HG03457 (cell line): ENCODE data around the gene IL4.
"Not testable (repeated sequence)": the region's sequence is repeated elsewhere in the genome, so short reads cannot be mapped to it uniquely, and the experiment has no call there.

Experiments
- ATAC-seq: cut with Tn5 transposase; IDR thresholded peaks from one replicate; pipeline ENCODE4 v1.9.1; 2021; ENCODE audit warnings: moderate number of reproducible peaks; ENCODE audit not compliant: unreplicated experiment

Gene IL4

DNA sequence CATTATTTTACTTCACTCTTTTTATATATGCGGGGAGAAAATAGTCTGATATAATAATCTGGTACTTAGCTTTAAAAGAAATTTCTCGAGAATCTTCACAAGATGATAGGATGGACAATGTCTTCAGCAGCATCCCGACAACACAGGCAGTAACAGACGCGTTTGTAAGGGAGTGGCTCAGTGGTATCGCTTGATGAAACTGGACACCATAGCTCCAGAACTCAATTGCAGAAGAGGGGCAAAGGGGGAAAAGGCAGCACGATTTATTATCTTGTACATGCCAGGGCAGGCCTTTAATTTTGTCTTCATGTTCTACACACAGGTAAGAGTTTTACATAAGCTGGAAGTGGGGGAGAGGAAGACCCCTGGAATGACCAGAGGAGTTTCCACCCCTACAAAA is 15.7 kb downstream of the IL4 start:
- no peak for ATAC-seq

DNA sequence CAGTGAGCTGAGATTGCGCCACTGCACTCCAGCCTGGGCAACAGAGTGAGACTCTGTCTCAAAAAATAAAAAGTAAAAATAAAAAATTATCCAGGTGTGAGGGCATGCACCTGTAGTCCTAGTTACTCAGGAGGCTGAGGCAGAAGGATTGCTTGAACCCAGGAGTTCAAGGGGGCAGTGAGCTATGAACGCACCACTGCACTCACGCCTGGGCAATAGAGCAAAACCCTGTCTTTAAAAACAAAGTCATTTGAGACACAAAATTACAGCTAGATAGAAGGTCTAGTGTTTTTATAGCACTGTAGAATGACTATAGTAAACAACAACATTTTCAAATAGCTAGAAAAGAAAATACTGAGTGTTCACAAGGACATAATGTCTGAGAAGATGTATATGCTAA is 16.4 kb downstream of the IL4 start:
- ATAC-seq: no peak

DNA sequence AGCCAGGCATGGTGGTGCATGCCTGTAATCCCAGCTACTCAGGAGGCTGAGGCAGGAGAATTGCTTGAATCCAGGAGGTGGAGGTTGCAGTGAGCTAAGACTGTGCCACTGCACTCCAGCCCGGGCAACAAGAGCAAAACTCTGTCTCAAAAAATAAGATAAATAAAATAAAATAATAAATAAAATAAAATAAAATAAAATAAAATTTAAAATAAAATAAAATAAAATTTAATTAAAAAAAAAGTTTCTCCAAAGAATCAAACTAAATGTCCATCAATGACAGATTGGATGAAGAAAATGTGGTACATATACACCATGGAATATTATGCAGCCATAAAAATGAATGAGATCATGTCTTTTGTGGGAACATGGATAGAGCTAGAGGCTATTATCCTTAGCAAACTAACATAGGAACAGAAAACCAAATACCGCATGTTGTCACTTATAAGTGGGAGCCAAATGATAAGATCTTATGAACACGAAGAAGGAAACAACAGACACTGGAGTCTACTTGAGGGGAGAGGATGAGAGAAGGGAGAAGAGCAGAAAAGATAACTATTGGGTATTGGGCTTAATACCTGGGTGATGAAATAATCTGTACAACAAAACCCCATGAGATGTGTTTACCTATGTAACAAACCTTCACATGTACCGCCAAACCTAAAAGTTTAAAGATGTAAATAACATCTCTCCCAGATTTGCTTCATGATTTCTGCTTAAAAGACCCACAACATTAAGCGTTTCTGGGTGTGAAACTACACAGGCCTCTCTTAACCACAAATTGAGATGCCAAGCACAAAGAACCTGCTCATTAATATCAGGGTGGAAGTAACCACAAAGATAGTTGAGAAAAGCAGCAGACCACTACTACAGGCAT is 18.2 kb downstream of the IL4 start:
- ATAC-seq: not testable (repeated sequence)

DNA sequence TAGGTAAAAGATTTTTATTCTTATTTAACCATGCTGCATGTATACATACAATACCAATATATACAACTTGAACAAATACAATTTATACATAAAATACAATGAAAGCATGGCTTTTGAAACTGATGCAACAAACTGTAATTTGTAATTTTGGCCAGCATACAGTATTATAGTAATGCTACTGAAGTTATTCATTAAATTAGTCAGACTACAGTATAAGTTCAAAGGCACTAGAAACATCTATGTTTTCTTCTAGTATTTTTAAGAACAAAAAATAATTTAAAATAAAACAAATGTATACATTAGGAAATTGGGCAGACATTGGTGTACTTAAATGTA is 18.8 kb downstream of the IL4 start:
- no peak for ATAC-seq

DNA sequence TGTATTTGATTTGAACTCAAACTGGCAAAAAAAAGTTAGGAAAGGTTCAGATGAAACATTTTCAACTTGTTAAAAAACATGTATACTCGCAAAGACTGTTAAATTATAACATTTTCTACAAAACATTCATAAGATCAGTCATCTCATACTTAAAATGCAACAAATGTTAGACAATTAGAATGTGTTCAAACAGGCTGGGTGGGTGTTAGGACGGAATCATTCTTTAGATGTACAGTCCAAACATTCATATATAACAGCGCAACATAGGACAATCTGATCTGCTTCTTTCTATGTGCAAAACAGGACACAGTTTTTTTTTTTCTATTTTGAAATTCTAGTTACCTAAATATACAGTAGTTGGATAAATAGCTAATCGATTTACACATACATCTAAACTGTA is 22.2 kb downstream of the IL4 start:
- no peak for ATAC-seq

DNA sequence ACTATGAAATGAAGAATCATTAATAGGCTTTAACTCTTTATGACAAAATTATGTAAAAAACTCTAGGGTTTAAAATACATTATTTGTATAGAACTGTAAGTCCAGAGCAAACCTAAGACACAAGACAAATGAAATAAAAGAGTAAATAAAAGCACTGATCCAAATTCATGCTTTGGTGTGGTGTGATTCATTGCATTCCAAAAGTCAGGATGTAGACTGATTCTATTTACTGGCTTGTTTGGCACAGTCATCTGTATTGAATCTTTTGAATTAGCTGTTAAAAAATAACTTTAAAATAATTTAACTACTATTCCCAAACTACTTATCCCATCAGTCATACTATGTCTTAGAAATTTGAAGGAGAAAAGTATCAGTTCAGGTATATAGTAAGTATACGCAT is 31.1 kb downstream of the IL4 start:
- no peak for ATAC-seq

DNA sequence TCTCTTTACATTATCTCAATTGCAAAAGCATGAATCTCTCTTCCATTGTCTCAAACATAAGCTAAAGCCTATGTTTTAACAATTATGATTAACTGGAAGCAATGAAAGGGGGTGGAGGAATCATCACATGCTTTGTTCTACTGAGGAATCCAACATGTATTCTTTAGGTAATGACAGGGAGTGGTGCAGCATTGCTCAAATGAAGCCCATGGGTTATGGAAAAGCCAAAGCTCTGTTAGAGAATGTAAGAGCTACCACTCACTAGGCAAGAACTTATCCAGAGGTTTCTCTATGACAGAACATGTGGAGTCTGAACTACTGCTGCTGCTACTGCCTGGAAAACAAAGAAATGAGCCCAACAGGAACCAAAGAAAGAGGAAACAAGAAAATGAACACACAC is 34.9 kb downstream of the IL4 start:
- ATAC-seq: no peak

DNA sequence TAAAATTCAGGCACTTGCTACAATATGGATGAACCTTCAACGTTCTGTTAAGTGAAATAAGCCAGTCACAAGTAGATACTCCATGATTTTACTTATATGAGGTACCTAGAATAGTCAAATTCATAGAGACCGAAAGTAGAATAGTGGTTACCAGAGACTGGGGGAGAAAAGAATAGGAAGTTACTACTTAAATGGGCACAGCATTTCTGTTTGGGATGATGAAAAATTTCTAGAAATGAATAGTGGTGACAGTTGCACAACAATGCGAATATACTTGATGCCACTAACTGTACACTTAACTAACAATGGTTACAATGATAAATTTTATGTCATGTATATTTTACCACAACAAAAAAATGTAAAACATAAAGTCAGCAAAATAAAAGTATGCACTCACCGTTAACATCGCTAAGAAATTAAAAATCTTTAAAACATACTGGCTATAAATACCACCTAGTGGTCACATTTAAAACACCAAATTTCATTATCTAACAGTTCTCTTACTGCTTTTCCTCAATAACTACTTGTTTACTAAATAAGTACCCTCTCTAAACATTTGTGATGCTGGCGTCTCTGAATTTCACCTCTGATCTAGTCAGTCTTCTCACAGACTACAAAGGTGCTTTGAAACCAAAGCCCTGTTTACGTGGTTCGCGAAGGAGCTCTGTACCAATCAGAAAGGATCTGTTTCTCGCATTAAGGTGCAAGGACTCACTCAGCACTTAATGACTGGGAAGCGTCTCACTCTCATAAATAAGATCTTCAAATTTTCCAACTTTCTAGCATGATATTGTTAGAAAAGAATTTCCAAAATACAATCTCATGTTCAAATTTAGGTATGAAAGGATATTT is 40.9 kb downstream of the IL4 start:
- no peak for ATAC-seq

DNA sequence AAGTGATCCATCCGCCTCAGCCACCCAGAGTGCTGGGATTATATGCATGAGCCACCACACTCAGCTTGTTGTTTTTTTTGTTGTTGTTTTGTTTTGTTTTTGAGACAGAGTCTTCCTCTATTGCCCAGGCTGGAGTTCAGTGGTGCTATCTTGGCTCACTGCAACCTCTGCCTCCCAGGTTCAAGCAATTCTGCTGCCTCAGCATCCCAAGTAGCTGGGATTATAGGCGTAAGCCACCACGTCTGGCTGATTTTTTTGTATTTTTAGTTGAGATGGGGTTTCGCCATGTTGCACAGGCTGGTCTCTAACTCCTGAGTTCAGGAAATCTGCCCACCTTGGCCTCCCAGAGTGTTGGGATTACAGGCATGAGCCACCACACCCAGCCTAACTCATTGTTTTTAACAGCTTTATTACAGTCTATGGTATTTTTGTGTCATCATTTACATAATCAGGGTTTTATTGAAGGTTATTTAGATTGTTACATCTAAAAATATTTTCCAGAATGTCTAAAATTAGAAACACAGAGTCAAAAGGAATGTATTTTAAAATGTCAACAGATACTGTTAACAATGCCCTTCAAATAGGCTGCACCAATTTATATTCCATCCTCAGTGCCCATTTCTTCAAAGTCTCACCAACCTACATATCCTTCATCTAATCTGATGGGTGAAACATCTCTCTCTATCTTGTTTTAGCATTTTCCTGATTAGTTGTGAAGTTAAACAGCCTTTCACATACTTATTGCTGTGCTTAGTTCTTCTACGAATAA is 44.9 kb downstream of the IL4 start:
- ATAC-seq: no peak

DNA sequence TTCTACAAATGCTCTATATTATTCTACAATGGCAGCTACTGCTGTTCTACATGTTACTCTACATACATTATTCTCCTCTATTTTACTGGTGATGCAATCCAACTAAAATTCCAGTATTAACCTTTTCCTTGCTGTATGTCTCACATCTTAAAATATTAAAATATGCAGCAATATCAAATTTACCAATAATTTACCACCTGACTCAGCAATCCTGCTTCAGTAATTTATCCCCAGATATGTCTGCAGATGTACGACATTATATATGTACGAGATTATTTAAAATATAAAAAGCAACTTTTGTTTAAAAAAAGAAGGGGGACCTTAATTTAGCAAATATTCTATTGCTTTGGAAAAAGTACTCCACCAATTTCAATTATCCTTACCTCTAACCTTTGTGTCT is 52.0 kb downstream of the IL4 start:
- ATAC-seq: no peak

DNA sequence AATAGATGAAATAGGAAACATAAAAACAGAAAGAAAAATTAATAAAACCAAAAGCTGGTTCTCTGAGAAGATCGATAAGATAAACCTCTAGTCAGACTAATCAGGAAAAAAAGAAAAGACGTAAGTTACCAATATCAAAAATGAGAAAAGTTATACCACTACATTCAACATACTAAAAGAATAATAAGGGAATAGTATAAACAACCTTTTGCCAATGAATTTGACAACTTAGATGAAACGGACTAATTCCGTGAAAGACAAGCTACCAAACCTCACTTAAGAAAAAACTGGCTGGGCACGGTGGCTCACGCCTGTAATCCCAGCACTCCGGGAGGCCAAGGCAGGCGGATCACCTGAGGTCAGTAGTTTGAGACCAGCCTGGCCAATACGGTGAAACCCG is 56.1 kb downstream of the IL4 start:
- ATAC-seq: no peak
